Tongue (tissue), 2 donors: ENCODE data around the gene SERPIND1. TPM values are rescaled to one million over a fixed set of nuclear protein-coding genes. Genes with fewer than 3 reads are reported as not detected.
"Not testable (repeated sequence)": the region's sequence is repeated elsewhere in the genome, so short reads cannot be mapped to it uniquely, and the experiment has no call there.

Experiments used
- DNase-seq: peaks from one replicate; pipeline ENCODE4 v3.0.0-alpha.2; 2015
- total RNA-seq: library from RNA; depleted of rRNA; stranded (reverse); fragments of >200 nt; gene quantifications from one replicate; pipeline ENCODE4 v1.2.3, GENCODE V29; 2014

The SERPIND1 gene
- total RNA-seq, 1 donor from 2014 or later = not detected

DNA sequence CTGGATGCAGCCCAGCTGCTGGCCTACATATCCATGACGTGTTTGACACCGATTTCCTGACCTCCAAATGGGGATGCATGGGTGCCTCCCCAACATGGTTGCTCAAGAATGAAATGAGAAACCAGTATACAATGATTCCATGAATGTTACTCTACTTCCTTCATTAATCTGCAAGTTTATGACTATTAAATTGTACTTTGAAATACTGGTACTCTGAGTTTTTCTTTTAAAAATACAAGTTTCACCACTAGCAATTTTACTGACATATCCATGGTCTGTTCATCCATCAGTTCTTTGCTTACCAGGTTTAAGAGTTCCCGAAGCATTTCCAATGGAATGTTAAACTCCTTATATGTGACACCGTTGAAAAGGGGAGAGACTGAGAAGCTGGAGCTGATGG is 39.1 kb downstream of the SERPIND1 start:
- DNase-seq = no peak

DNA sequence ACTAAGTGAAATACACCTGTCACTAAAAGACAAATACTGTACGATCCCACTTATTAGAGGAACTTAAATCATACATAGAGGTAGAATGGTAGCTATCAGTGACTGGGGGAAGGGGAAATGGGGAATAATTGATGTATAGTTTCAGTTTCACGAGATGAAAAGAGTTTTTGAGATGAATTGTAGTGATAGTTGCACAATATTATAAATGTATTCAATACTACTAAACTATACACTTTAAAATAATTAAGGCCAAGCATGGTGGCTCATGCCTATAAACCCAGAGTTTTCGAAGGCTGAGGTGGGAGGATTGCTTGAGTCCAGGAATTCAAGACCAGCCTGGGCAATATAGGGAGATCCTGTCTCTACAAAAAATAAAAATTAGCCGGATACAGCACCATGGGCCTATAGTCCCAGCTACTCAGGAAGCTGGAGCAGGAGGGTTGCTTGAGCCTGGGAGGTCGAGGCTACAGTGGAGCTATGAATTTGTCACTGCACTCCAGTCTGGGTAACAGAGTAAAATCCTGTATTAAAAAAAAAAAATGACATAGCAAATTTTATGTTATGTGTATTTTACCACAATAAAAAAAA is 40.4 kb downstream of the SERPIND1 start:
- no peak for DNase-seq

DNA sequence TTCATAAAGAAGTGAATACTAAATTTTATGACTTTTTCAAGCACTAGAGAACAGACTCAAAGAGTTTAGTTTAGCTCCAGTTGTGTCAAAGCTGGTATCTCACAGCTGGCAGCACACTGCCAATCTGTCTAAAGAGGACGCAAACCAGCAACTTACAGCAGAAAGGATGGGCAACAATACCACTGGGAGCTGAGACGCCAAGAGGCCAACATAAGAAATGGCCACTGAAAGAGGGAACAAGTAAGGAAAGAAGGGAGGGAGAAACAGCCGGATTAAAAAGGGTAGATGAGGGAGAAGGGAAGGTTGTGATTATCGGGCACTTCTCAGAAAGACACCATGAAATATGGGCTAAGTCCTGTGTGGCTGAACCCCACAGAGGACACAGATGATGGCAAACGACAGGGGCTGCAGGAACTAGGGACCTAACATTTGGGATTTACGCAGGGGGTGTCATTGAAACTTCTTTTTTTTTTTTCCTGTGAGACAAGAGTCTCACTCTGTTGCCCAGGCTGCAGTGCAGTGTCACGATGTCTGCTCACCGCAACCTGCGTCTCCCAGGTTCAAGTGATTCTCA is 41.7 kb downstream of the SERPIND1 start:
- DNase-seq = no peak

DNA sequence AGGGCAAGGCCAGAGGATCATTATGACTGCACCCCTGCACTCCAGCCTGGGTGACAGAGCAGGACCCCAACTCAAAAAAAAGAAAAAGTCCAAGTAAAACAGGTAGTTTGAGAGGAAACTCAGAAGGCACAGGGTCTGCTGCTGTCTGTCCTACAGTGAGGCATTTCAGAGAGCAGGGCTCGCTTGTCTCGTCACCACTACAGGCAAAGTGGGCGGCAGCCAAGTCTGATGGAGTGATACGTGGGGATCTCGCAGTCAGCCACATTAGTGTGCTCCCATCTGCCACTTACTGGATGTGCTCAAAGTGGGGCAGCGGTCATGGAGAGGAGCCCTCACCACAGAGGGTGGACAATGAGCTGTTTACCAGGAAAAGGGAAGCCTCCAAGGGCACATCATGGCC is 42.6 kb downstream of the SERPIND1 start:
- no peak for DNase-seq

DNA sequence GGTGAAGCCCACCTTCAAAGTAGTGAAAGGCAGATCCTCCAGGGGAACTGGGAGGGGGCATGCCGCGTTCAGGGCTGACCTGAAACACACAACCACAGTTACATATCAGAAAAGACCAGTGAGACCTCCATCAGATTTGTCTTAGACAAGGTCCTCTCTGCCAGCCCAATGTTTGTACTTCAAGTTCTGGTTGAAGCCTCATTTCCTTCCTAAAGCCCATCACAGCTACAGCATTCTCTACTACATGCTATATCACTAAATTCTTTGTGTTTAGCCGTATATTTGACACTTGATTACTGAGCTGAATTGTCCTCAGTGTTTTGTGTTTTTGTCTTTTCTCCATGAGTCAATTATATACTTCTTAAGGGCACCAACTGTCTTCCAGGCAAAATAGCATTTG is 44.6 kb downstream of the SERPIND1 start:
- DNase-seq = no peak

DNA sequence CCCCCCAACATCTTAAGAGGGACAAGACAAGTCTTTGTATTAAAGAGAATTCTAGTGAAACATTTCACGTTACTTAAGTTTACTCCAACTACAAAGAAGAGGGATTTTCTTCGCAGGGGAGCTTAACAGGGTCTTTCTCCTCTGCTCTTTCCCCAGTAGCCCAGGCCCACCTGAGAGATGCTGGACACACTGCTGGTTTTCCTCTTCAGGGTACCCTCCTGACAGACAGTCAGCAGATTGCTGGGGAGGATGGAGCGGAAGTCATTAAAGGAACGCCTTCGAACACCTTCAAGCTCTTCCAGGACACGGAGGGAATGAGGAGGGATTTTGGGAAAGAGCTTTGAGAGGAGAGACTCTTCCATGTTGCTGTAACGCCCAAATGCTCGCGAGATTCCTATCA is 45.6 kb downstream of the SERPIND1 start:
- no peak for DNase-seq

DNA sequence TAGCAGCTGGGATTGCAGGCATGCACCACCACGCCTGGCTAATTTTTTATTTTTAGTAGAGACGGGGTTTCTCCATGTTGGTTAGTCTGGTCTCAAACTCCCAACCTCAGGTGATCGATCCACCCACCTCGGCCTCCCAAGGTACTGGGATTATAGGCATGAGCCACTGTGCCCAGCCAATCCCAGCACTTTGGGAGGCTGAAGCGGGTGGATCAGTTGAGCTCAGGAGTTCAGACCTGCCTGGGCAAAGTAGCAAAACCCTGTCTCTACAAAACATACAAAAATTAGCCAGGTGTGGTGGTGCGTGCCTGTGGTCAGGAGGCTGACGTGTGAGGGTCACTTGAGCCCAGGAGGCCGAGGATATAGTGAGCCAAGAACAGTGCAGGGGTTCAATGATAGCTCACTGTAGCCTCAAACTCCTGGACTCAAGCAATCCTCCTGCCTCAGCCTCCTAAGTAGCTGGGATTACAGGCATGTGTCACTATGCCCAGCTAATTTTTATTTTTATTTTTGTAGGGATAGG is 47.9 kb downstream of the SERPIND1 start:
- DNase-seq = not testable (repeated sequence)

DNA sequence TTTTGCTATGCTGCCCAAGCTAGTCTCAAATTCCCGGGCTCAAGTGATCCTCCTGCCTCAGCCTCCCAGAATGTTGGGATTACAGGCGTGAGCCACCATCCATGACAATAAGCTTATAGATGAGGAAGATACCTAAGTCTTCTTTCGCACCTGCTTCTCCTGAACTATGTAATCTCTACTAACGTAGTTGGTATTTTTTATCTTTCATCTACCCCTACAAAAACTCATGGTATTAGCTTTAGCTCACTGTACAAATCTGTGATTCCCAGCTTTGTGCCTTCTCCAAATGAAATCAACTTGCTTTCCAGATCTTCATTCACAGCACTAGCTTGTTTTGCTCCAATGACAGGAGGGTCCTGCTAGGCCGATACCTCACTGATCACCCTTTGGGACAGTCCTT is 48.3 kb downstream of the SERPIND1 start:
- DNase-seq = no peak

DNA sequence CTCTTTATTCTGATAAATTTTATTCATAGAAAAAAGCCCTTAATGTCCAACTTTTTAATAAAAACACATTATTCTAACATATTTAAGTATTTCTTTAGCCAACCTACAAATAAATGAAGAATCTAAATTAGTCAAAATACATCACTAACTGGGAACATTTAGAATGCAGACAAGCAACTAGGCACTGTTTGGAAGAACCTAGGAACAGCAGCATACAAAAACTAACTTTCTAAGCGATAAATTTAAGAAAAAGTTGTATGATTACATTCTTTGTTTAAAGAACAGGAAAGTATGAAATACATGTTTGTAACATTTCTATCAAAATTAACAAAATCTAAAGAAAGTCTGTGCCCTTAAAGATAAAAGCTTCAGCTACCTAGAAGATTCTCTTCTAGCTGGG is 49.4 kb downstream of the SERPIND1 start:
- no peak for DNase-seq

DNA sequence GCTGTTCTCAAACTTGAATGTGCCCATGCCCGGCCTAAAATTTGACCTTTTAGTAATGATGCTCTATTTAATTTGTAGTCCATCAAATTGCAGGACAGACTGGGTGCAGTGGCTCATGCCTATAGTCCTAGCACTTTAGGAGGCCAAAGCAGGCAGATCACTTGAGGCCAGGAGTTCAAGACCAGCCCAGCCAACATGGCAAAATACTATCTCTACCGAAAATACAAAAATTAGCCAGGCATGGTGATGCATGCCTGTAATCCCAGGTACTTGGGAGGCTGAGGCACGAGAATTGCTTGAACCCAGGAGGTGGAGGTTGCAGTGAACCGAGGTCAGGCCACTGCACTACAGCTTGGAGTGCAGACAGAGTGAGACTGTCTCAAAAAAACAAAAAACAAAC is 51.3 kb downstream of the SERPIND1 start:
- DNase-seq = not testable (repeated sequence)

DNA sequence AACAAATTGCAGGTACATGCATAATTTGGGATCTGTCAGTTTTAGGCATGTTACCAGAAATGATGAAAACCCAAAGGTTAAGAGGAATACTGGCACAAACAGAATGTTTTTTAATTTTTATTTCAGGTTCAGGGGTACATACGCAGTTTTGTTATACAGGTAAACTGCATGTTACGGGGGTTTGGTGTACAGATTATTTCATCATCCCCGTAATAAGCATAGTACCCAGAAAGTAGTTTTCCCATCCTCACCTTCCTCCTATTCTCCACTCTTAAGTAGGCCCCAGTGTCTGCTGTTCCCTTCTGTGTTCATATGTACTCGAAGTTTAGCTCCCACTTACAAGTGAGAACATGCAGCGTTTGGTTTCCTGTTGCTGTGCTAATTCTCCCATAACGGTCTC is 51.7 kb downstream of the SERPIND1 start:
- DNase-seq = no peak

DNA sequence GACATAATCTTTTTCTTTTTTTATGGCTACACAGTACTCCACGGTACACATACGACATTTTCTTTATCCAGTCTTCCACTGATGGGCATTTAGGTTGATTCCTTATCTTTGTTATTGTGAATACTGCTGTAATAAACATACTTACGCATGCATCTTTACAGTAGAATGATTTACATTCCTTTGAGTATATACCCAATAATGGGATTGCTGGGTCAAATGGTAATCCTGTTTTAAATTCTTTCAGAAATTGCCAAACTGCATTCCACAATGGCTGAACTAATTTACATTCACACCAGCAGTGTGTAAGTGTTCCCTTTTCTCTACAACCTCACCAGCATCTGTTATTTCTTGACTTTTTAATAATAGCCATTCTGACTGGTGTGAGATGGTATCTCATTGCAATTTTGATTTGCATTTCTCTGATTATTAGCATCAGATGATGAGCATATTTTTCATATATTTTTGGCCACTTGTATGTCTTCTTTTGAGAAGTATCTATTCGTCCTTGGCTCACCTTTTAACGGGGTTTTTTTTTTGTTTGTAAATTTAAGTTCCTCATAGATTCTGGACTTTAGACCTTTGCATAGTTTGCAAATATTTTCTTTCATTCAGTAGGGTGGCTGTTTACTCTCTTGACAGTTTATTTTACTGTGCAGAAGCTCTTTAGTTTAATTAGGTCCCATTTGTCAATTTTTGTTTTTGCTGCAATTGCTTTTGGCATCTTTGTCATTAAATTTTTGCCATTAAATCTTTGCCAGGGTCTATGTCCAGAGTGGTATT is 52.6 kb downstream of the SERPIND1 start:
- not testable (repeated sequence) for DNase-seq

DNA sequence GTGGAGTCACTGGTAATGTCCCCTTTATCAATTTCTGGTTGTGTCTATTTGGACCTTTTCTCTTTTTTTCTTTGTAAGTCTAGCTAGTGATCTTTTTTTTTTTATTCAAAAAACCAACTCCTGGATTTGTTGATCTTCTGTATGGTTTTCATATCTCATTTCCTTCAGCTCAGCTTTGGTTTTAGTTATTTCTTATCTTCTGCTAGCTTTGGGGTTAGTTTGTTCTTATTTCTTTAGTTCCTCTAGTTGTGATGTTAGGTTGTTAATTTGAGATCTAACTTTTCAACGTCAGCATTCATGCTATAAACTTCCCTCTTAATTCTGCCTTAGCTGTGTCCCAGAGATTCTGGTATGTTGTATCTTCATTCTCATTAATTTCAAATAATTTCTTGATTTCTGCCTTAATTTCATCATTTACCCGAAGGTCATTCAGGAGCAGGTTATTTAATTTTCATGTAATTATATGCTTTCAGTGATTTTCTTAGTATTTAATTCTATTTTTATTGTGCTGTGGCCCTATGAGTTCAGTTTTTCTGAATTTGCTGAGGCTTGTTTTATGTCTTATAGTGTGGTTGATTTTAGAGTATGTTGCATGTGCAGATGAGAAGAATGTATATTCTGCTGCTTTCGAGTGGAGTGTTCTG is 55.7 kb downstream of the SERPIND1 start:
- no peak for DNase-seq

DNA sequence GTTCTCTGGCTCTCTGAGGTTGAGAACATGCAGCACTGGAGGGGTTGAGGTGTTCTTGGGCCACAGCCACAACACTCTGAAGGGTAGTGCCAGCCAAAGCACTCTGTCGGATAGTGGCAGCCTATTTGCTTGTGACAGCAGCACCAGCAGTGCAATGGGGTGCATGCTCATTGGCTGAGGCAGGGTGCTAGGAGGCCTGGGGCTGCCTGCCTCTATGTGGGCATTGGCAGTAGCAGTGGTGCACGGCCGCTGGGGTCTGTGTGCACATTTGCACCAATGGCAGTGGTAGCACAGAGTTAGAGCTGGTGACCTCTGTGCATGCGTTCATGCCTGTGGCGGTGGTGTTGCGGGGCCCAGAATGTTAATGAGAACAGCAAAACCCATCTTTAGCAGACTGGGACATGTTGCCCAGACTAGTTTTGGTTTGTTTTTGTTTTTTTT is 59.3 kb downstream of the SERPIND1 start:
- DNase-seq = no peak

DNA sequence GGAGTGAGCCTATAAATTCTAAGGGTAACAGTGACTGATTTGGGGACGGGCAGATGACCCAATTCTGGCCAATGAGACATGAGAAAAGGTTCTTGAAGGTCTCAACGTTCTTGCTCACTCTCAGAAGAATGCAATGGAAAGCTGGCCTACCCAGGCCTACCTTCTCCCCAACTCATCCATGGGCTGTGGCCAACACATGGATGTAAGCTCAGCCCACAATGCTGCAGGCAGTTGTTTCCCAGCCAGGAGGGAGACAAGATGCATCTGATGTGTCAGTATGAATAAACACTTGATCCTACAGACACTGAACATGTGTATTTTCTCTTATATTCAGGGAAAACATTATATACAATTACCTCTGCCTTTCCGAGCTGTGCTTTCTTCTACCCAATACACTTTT is 60.3 kb downstream of the SERPIND1 start:
- DNase-seq = peak; percentile 46

DNA sequence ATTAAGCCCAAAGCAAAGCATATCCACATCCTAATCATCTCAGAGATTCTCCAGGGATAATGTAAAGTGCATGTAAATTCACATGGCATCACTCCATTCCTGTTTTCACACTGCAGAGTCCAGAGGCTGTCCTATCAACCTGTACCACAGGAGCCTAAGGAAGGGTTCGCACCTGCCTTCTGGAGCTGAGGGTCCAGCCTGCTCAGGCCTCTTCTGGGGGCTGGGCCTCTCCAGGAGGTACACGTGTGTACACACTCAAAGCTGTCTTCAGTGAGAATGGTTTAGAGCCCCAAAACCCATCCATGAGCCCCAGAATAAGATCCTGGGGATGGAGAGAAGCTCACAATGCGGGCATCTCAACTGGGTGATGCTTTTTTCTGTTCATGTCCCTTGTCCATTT is 60.8 kb downstream of the SERPIND1 start:
- DNase-seq = no peak

Other genes starting within 250 kb of the SERPIND1 start
- gene PI4KA, start 84.7 kb downstream of the SERPIND1 start, total RNA-seq = 38.1 TPM
- gene SNAP29, start 84.9 kb downstream of the SERPIND1 start, total RNA-seq = 8.4 TPM
- gene CRKL, start 143.3 kb downstream of the SERPIND1 start, total RNA-seq = 69.5 TPM
- gene AIFM3, start 193.1 kb downstream of the SERPIND1 start, total RNA-seq = 0.21 TPM
- gene LZTR1, start 208.2 kb downstream of the SERPIND1 start, total RNA-seq = 38.3 TPM
- gene THAP7, start 228.0 kb downstream of the SERPIND1 start, total RNA-seq = 27.7 TPM
- 19.3 TPM for gene P2RX6, start 241.1 kb downstream of the SERPIND1 start, total RNA-seq